Parathyroid adenoma (tissue), 2 donors: ENCODE data around the gene ARFGAP3.

ENCODE experiments used
- H2AFZ ChIP-seq: fragments of 300-600 bp; sonication (generic); one replicate; pipeline ENCODE4 v1.7.0; 2017; ENCODE audit warnings: antibody characterized with exemption, mild to moderate bottlenecking
- H3K27ac ChIP-seq: fragments of 300-600 bp; sonication (generic); one replicate; pipeline ENCODE4 v1.7.0; 2017
- H3K27me3 ChIP-seq: fragments of 300-600 bp; sonication (generic); one replicate; pipeline ENCODE4 v1.7.0; 2017; ENCODE audit warnings: low read length; ENCODE audit not compliant: control insufficient read depth, insufficient read depth
- H3K36me3 ChIP-seq: fragments of 300-600 bp; sonication (generic); one replicate; pipeline ENCODE4 v1.7.0; 2017; ENCODE audit warnings: low read length; ENCODE audit not compliant: control insufficient read depth, insufficient read depth
- H3K4me1 ChIP-seq: fragments of 300-600 bp; sonication (generic); one replicate; pipeline ENCODE4 v1.7.0; 2017; ENCODE audit warnings: control low read depth
- H3K4me2 ChIP-seq: fragments of 300-600 bp; sonication (generic); one replicate; pipeline ENCODE4 v1.7.0; 2017; ENCODE audit warnings: low read length
- H3K4me3 ChIP-seq: fragments of 300-600 bp; sonication (generic); one replicate; pipeline ENCODE4 v1.7.0; 2017; ENCODE audit warnings: low read depth, low read length
- H3K79me2 ChIP-seq: fragments of 300-600 bp; sonication (generic); one replicate; pipeline ENCODE4 v1.7.0; 2017; ENCODE audit warnings: control low read depth
- H3K9ac ChIP-seq: fragments of 300-600 bp; sonication (generic); one replicate; pipeline ENCODE4 v1.7.0; 2017; ENCODE audit warnings: mild to moderate bottlenecking
- H3K9me3 ChIP-seq: fragments of 300-600 bp; sonication (generic); one replicate; pipeline ENCODE4 v1.7.0; 2017; ENCODE audit warnings: low read length; ENCODE audit not compliant: control insufficient read depth
- CTCF ChIP-seq: fragments of 300-600 bp; sonication (generic); IDR thresholded peaks from one replicate; pipeline ENCODE4 v1.7.0; 2017; ENCODE audit warnings: antibody characterized with exemption, mild to moderate bottlenecking
- donor health status: primary hyperparathyroidism.

Gene ARFGAP3

GRCh38 chr22:42829302-42829701 lies 27.8 kb downstream of the ARFGAP3 start:
- Histone ChIP-seq H3K36me3 (no peaks in the 10 kb centered on the region), H3K79me2 (no peaks in the 10 kb centered on the region), H3K4me2 (no peak overlapping the region), H3K27ac (no peak overlapping the region), H3K4me1 (no peaks in the 10 kb centered on the region), H3K9me3 (no peaks in the 10 kb centered on the region), H3K27me3 (no peaks in the 10 kb centered on the region), H3K9ac (no peak overlapping the region), H2AFZ (no peak overlapping the region), H3K4me3 (no peak overlapping the region)
- no peak for TF ChIP-seq CTCF

GRCh38 chr22:42825796-42826195 lies 31.3 kb downstream of the ARFGAP3 start:
- Histone ChIP-seq H3K4me3 (no peak overlapping the region), H3K9me3 (no peaks in the 10 kb centered on the region), H3K4me2 (no peak overlapping the region), H3K79me2 (no peaks in the 10 kb centered on the region), H3K9ac (no peak overlapping the region), H3K4me1 (no peaks in the 10 kb centered on the region), H2AFZ (no peak overlapping the region), H3K27ac (no peak overlapping the region), H3K36me3 (no peaks in the 10 kb centered on the region), H3K27me3 (no peaks in the 10 kb centered on the region)
- TF ChIP-seq CTCF, result no peak

GRCh38 chr22:42821386-42821785 lies 35.7 kb downstream of the ARFGAP3 start:
- no peak overlapping the region for H3K27ac ChIP-seq
- H3K4me2 ChIP-seq, result no peak overlapping the region
- no peaks in the 10 kb centered on the region for H3K79me2 ChIP-seq
- peaks cover 4% of the 10 kb centered on the region for H3K4me1 ChIP-seq
- H3K36me3 ChIP-seq, result no peaks in the 10 kb centered on the region
- no peaks in the 10 kb centered on the region for H3K9me3 ChIP-seq
- no peaks in the 10 kb centered on the region for H3K27me3 ChIP-seq
- no peak for TF ChIP-seq CTCF
- no peak overlapping the region for H2AFZ ChIP-seq
- no peak overlapping the region for H3K9ac ChIP-seq
- H3K4me3 ChIP-seq, result no peak overlapping the region

GRCh38 chr22:42820045-42820763 lies 36.9 kb downstream of the ARFGAP3 start:
- Histone ChIP-seq H3K36me3 (no peaks in the 10 kb centered on the region), H3K9me3 (no peaks in the 10 kb centered on the region), H3K79me2 (no peaks in the 10 kb centered on the region), H3K9ac (no peak overlapping the region), H2AFZ (peak overlapping the region; percentile 28), H3K4me2 (no peak overlapping the region), H3K27me3 (no peaks in the 10 kb centered on the region), H3K27ac (peak overlapping the region; percentile 19), H3K4me3 (no peak overlapping the region), H3K4me1 (peaks cover 4% of the 10 kb centered on the region)
- TF ChIP-seq CTCF, result peak; percentile 44
